Thoracic aorta (tissue), 2 donors: ENCODE results near the gene SLX4. TPM values are rescaled to one million over a fixed set of nuclear protein-coding genes. Genes with fewer than 3 reads are reported as not detected.

Experiments
- ATAC-seq: fragments of 150-250 bp; one replicate; pipeline ENCODE4 v1.8.0; 2017; ENCODE audit warnings: low read depth; ENCODE audit not compliant: insufficient number of reproducible peaks, low FRiP score
- DNase-seq: peaks from one replicate; pipeline ENCODE4 v3.0.0-alpha.2; 2020; ENCODE audit warnings: low spot score
- H3K27ac ChIP-seq, 2 donors: fragments of 200-600 bp; sonication (generic); 1 replicate in 1 of 2; 2 replicates in 1 of 2; pipeline ENCODE4 v1.5.1; 2016; ENCODE audit warnings: mild to moderate bottlenecking in 2 of 2, moderate library complexity in 2 of 2
- H3K27me3 ChIP-seq: fragments of 200-600 bp; sonication (generic); replicated peaks from 2 replicates; pipeline ENCODE4 v1.6.0; 2016; ENCODE audit warnings: mild to moderate bottlenecking; ENCODE audit not compliant: insufficient read depth
- H3K36me3 ChIP-seq: fragments of 200-600 bp; sonication (generic); one replicate; pipeline ENCODE4 v1.5.1; 2016
- H3K4me1 ChIP-seq, 2 donors: fragments of 200-600 bp; sonication (generic); 1 replicate in 1 of 2; 2 replicates in 1 of 2; pipeline versions ENCODE4 v1.5.1 to v1.6.0; 2016; ENCODE audit warnings: low read depth in 2 of 2, mild to moderate bottlenecking in 1 of 2; ENCODE audit not compliant: control insufficient read depth in 1 of 2
- H3K4me3 ChIP-seq: fragments of 200-600 bp; sonication (generic); 2 replicates; pipeline ENCODE4 v1.5.1; 2016; ENCODE audit warnings: mild to moderate bottlenecking
- H3K9me3 ChIP-seq: fragments of 200-600 bp; sonication (generic); 2 replicates; pipeline ENCODE4 v1.5.1; 2016
- total RNA-seq, 2 donors: library from RNA; depleted of rRNA; stranded (reverse); fragments of >200 nt; gene quantifications; one replicate each; pipeline versions ENCODE4 v1.1.0 to v1.2.3, GENCODE V29; 2016
- TF ChIP-seq, protein P1 (sequence below): fragments of 200-600 bp; sonication (generic); IDR thresholded peaks from one replicate; pipeline ENCODE4 v1.5.1; 2019; ENCODE audit warnings: antibody characterized with exemption

The SLX4 gene
- total RNA-seq, 2 donors from 2014 or later = 6.9 to 7.8 TPM

DNA sequence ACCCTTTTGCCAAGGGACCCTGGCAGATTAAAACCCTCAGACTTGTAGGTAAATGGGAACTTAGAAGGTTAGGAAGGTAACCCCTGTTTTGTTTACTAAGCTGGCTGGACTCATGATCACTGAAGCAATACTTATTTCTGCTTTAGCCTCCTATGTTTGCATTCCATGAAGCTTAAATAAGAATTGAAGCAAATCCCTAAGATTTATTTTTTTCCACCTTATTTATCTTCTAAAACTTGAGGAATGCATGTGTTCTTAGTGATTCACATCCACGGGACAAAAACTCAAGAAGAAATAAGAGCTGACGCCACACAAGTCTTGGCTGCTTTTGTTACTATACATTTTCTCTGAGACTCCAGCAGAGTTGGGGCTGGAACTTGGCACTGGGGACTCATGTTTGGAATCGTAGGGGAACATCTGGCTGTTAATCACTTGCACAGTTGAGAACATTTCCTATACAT lies 75.1 kb downstream of the SLX4 start:
- H3K27ac ChIP-seq = peak overlapping the region; percentile 80 to 84
- H3K27me3 ChIP-seq = no peaks in the 10 kb centered on the region
- H3K4me3 ChIP-seq = peak overlapping the region; percentile 46
- no peak for DNase-seq
- TF ChIP-seq, protein P1, sequence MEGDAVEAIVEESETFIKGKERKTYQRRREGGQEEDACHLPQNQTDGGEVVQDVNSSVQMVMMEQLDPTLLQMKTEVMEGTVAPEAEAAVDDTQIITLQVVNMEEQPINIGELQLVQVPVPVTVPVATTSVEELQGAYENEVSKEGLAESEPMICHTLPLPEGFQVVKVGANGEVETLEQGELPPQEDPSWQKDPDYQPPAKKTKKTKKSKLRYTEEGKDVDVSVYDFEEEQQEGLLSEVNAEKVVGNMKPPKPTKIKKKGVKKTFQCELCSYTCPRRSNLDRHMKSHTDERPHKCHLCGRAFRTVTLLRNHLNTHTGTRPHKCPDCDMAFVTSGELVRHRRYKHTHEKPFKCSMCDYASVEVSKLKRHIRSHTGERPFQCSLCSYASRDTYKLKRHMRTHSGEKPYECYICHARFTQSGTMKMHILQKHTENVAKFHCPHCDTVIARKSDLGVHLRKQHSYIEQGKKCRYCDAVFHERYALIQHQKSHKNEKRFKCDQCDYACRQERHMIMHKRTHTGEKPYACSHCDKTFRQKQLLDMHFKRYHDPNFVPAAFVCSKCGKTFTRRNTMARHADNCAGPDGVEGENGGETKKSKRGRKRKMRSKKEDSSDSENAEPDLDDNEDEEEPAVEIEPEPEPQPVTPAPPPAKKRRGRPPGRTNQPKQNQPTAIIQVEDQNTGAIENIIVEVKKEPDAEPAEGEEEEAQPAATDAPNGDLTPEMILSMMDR = no peak
- no peaks in the 10 kb centered on the region for H3K9me3 ChIP-seq
- H3K36me3 ChIP-seq = peaks cover 7% of the 10 kb centered on the region
- peak; percentile 29 for ATAC-seq
- peaks cover 19 to 20% of the 10 kb centered on the region in 2 donors for H3K4me1 ChIP-seq

DNA sequence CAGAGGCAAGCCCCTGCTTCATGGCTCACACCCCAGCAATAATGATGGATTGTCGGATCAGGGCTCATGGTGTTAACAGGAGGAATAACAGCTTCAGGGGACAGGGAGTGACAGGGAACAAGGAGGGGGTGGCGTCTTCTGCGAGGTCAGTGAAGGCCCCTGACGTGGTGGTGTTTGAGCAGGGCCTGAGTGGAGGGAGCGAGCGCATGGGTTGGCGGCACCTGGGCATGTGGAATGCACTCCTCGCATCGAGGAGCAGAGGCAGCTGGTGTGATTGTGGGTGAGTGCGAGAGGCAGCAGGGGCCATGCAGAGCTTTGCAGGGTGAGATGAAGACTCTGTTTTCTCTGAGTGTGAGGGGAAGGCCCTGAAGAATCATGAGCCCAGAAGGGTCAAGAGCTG lies 77.3 kb downstream of the SLX4 start:
- ATAC-seq = no peak
- H3K36me3 ChIP-seq = peaks cover 7% of the 10 kb centered on the region
- TF ChIP-seq, protein P1 = no peak
- peaks cover 19 to 20% of the 10 kb centered on the region in 2 donors for H3K4me1 ChIP-seq
- no peak for DNase-seq
- no peaks in the 10 kb centered on the region for H3K27me3 ChIP-seq
- no peak overlapping the region for H3K4me3 ChIP-seq
- no peak overlapping the region for H3K27ac ChIP-seq
- no peaks in the 10 kb centered on the region for H3K9me3 ChIP-seq

DNA sequence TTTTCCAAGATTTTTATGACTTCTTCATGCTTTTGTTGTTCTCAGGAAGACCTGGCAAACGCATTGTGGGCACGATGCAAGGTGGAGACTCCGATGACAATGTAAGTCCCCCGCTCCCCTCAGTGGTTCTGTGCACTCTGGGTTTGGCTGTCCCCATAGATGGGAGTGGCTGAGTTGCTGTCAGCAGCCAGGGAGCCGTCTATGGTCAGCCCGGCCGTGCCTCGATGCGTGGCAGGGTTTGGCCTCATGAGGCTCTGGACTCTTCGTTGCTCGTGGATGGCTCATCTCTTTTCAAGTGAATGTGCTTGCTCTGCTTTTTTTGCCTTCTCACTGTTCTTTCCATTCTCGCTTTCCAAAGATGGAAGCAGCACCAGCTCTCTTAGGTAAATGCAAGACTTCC lies 78.7 kb downstream of the SLX4 start:
- no peak overlapping the region for H3K4me3 ChIP-seq
- H3K27ac ChIP-seq = no peak overlapping the region
- ATAC-seq = no peak
- H3K9me3 ChIP-seq = no peaks in the 10 kb centered on the region
- TF ChIP-seq, protein P1 = no peak
- H3K36me3 ChIP-seq = peaks cover 9% of the 10 kb centered on the region
- peaks cover 18 to 19% of the 10 kb centered on the region in 2 donors for H3K4me1 ChIP-seq
- no peak for DNase-seq
- H3K27me3 ChIP-seq = no peaks in the 10 kb centered on the region

Other genes starting within 250 kb of the SLX4 start
- gene ZSCAN32, start 210.6 kb downstream of the SLX4 start, total RNA-seq = 10 to 100 TPM; 12.5 to 15.0 TPM
- 10 to 100 TPM in 1 of 2 donors, 1 to 10 TPM in 1; 5.4 to 16.8 TPM for gene ZNF174, start 210.4 kb downstream of the SLX4 start, total RNA-seq
- 1 to 10 TPM; 2.3 to 6.2 TPM for gene ZNF597, start 168.1 kb downstream of the SLX4 start, total RNA-seq
- gene NAA60, start 167.9 kb downstream of the SLX4 start, total RNA-seq = 10 to 100 TPM; 25.2 to 40.6 TPM
- gene C16orf90, start 116.1 kb downstream of the SLX4 start, total RNA-seq = not detected
- gene CLUAP1, start 110.6 kb downstream of the SLX4 start, total RNA-seq = 10 to 100 TPM; 23.4 to 25.0 TPM
- 1 to 10 TPM; 2.5 to 3.7 TPM for gene NLRC3, start 34.2 kb downstream of the SLX4 start, total RNA-seq
- gene DNASE1, start 43.1 kb upstream of the SLX4 start, total RNA-seq = 10 to 100 TPM; 17.4 to 22.9 TPM
- gene TRAP1, start 105.9 kb upstream of the SLX4 start, total RNA-seq = 10 to 100 TPM; 33.2 to 51.1 TPM